HG03025 (cell line): ENCODE measurements around the gene FLNB.
"Not testable (repeated sequence)": the region's sequence is repeated elsewhere in the genome, so short reads cannot be mapped to it uniquely, and the experiment has no call there.

Experiments used
- ATAC-seq: cut with Tn5 transposase; IDR thresholded peaks from one replicate; pipeline ENCODE4 v1.9.1; 2021; ENCODE audit warnings: mild to moderate bottlenecking, moderate library complexity; ENCODE audit not compliant: unreplicated experiment, low FRiP score

The FLNB gene

DNA sequence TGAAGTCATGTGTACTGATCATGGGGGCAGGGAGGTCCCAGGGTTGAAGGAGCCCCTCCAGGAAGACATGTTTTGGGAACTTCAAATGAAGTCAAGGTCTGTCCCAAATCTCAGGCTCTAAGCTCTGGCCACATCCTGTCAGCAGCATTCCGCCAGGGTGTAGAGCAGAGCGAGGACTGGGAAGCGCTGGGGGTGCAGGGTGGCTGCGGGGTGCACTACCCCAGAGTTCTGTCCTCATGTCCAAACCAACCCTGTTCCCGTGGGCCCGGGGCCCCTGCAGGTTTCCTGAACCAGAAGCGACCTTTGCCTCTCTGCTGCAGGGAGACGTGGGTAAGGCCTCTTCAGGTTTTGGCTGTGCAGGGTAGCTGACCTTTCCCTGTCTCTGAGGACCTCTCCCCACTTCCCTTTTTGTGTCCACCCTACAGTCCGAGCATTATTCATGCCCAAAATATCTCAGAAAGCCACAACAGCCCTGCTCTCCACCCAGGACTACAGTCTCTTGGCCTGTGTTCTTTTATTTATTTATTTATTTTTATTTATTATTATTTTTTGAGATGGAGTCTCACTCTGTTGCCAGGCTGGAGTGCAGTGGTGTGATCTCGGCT is 26.6 kb upstream of the FLNB start:
- no peak for ATAC-seq

DNA sequence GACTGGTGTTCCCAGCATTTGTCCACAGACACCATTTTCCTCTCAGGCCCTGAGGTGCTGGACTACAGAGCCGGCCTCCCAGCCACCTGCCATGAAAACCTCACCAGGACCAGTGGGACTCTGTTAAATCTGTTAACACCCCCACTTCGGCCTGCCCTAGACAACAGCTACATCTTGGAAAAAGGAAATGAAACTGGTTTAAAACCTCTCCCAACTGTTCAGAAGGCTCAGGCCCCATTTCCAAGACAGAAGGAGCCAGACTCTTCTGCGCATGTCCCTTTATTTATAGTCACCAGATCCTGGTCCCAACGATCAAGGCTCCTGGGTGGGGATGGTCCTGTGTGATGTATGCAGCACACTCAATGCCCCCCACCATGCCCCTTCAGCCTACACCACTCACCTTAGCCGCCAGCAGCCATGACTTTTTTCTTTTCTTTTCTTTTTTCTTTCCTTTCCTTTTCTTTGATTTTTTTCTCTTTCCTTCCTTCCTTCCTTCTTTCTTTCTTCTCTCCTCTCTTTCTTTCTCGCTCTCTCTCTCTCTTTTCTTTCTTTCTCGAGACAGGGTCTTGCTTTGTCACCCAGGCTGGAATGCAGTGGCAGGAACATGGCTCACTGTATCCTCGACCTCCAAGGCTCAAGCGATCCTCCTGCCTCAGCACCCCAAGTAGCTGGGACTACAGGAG is 25.5 kb upstream of the FLNB start:
- ATAC-seq = no peak

DNA sequence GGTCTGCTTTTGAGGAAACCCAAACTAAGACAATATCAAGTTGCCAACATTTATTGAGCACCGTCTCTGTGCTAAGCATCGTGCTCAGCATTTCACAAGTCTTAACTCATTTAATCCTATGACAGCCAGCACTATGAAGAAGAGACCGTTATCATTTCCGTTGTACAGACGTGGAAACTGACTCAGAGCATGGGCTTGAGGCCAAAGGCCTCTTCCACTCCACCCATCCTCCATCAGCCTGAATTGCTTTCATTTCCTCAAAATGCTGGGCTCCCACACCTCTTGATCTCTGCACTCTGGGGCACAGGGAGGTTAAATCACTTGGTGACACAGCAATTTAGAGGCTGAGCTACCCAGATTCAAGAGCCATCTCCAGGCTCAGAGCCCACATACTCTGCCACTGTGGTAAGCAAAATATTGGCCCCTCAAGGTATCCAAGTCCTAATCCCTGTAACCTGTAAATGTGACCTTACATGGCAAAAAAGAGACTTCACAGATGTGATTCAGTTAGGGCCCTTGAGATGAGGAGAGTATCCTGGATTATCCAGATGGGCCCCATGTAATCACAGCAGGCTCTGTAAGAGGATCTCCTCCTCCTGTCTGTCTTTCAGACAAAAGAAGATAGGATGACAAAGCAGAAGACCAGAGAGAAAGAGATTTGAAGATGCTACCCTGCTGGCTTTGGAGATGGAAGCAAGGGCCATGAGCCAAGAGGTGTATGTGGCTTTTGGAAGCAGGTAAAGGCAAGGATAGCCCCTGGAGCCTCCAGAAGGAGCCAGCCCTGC is 24.3 kb upstream of the FLNB start:
- ATAC-seq = peak; percentile 95

DNA sequence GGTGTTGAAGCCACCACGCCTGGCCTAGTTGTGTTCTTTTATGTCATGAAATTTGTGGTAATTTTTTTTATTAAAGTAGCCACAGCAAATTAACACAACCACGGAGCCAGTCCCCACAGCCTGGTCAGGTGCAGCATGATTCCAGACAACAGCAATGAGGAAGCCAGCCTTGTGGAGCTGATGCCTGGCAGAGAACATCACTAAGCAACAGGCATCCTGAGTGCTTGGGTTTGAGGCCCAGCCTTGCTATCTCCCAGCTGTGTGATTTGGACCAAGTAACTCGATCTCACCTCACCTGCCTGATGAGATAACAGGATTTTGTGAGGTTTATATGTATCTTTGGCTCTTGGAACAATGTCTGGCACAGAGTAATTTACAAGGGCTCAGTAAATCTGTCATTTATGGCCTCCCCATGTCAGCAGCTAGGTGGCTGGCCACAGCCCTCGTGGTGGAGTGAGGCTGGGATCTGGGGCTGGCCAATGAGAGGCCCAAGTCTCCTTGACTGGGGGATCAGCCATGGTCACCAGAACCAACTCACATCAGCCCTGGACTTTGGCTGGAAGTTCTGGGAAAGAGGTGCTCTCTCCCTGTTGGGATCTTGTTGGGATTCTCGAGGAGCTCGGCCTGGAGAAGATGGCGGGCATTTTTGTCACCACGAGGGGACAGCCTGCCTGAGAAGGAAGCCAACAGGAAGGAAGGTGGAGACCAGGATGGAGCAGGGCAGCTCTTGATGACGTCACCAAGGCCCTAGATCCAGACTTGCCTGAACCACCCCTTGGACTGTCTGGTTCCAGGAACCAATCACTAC is 22.8 kb upstream of the FLNB start:
- ATAC-seq = no peak

DNA sequence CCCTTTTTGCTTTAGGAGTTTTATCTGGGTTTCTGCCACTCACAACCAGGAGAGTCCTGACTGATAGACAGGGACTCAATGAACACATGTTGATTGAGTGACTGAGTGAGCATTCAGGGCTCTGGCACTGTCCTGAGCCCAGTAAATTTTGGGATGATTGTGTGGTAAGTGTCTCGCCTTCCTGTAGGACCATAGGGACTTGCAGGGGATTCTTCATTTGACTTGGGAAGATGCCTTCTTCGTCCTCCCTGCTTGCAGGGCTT is 22.3 kb upstream of the FLNB start:
- ATAC-seq = no peak

DNA sequence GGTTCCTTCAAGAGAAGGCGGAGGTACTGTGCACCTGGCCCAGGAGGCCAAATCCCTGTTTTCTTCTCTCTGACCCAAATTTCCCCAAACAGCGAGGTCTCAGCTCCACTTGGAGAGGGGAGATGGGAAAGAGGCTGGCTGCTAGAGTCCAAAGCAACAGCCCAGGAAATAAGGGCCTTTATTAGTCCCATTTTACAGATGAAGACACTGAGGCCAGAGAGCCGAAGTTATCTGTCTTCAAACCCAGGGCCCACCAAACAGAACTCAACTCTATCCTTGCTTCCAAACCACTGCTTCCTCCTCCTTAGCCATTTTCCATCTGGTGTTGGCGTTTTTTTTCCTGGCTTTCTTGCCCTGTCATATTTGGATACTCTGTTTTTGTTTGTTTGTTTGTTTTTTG is 22.0 kb upstream of the FLNB start:
- ATAC-seq = no peak

DNA sequence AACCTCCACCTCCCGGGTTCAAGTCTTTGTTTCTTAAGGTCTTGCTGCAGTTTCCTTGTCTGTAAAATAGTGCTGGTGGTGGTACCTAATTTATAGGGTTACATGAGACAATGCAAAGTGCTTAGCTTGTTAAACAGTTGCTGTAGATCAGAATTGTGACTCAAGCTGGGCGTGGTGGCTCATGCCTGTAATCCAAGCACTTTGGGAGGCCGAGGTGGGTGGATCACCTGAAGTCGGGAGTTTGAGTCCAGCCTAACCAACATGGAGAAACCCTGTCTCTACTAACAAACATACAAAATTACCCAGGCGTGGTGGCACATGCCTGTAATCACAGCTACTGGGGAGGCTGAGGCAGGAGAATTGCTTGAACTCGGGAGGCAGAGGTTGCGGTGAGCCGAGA is 19.0 kb upstream of the FLNB start:
- ATAC-seq = not testable (repeated sequence)

DNA sequence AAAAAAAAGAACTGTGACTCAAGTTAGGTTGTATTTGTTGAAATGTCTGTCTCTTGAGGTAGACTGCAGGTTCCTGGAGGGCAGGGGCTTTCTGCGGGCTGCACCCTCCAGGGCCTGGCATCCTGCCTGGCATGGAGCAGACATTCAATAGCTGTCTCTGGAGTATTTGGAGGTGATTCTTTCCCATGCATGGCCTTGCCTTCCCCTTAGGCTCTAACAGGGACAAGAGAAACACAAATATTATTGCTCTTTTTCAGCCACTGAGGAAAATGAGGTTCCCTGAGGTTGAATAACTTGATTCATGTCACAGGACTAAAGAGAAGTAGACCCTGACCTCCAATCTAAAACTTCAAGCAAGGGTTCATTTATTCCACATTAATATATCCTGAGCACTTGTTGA is 18.6 kb upstream of the FLNB start:
- ATAC-seq = no peak

DNA sequence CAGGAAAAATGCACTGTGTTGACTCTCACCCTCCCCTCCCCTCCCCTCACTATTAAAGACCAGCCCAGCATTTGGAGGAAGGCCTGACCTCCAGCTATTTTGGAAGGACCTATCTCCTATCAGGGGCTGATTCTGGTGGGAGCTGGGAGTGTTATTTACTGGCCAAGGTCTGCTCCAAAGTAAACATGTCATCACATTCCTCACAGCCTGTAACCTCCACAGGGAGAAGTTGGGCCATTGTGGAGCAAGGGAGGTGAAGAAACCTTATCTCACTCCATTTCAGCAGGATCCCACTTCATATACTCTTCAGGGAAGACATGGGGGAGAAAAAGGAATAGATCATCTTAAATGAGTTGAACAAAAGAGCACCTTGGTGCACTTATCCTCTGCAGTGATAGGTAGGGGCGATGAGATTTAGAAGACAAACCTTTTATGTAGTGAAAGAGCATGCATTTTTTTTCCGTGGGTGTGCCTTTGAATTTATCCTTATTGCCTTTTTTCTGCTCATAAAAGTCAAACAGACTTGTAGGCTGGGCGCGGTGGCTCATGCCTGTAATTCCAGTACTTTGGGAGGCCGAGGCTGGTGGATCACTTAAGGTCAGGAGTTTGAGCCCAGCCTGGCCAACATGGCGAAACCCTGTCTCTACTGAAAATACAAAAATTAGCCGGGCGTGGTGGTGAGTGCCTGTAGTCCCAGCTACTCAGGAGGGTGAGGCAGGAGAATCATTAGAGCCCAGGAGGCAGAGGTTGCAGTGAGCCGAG is 15.6 kb upstream of the FLNB start:
- no peak for ATAC-seq

DNA sequence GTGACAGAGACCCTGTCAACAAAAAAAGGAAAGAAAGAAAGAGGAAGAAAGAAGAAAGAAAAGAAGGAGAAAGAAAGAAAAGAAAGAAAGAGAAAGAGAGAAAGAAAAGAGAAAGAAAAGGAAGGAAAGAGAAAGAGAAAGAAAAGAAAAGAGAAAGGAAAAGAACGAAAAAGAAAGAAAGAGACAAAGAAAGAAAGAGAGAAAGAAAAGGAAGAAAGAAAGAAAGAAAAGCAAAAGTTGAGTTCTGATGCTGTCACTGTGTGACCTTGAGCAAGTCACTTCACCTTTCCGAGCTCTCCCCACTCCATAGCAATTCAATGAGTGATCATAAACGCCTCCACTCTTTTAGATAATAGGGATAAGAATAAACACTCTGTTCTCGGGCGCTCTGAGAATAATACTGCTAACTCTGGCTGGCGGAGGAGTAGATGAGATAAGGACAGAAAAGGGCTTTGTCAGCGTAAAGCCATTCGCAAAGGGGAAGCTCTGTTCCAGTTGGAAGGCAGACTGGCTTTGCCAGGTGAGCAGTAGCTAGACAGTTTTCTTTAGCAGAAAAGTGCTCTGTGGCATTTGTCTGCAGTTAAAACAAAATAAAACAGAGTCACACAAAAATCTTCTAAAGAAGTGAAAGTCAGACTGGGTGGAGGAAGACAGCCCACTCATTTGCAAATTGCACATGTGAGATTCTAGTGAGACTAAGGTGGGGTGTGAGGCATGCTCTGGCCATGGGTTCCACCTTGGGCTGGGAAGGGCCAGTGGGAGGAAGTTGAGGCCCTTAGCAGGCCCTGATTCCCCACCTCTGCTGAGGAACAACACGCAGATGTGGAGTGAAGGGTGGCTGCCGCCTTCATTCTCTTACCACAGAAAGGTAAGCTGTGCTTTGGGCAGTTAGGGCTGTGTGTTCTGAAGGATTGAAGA is 9.6 kb upstream of the FLNB start:
- no peak for ATAC-seq

DNA sequence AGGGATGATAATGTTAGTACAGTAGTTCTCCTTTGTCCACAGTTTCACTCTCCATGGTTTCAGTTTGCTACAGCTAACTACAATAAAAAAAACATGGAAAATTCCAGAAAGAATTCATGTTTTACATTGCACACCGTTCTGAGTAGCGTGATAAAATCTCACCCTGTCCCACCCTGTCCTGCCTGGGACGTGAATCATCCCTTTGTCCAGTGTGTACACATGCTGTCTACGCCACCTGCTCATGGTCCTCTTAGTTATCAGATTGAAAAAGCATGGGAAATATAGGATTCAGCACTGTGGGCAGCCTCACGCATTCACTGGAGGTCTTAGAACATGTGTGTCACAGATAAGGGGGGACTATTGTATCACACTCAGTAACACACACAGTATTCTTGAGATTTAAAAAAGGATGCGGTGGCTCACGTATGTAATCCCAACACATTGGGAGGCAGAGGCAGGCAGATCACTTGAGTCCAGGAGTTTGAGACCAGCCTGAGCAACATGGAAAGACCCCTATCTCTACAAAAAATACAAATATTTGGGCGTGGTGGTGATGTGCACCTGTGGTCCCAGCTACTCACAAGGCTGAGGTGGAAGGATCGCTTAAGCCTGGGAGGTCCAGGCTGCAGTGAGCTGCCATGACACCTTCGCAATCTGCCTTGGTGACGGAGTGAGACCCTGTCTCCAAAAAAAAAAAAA is 8.7 kb upstream of the FLNB start:
- no peak for ATAC-seq

DNA sequence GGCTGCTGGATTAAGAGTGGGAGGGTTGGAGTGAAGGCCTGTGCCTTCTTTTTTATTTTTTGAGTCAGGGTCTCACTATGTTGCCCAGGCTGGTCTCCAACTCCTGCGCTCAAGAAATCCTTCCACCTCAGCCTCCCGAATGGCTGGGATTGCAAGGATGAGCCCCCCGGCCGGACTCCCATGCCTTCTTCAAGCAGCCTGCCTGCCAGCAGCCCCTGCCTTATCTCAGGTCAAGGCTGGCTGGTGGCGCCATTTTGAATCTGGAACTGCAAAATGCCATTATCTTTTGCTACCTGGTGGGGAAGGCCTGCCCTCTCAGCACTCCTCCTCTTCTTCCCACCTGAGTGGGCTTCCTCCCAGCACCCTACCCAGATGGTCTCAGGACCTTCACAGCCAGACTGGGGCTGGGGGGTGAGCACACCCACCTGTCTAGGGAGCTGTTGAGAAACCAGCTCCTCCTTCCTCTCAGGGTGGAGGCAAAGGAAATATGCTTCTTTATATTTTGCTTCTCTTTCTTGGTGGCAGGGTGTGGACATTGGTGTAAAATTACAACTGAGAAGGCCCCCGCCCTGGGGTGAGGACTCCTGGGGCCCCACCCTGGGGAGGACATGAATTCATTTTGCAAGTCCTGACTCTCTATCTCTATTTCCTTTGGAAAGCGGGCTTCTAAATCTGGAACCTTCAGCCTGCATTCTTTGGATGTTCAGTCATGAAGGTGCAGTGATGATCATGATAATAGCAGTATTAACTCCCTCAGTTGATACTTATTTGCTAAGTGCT is 7.7 kb upstream of the FLNB start:
- no peak for ATAC-seq

DNA sequence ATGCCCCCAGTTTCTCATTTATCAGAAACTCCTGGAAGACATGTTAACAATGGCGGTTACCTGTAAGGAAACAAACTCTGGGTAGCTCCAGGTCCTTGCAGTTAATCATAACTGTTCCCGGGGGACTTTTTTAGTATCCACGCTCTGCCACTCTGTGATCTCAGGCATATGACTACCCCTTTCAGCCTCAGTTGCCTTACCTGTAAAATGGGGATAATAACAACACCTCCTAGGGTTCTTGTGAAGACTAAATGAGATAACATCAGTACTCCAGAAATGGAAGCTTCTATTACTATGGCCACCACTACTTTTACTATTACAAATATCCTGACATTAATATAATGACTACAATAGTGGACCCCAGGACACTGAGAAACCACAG is 7.1 kb upstream of the FLNB start:
- no peak for ATAC-seq

DNA sequence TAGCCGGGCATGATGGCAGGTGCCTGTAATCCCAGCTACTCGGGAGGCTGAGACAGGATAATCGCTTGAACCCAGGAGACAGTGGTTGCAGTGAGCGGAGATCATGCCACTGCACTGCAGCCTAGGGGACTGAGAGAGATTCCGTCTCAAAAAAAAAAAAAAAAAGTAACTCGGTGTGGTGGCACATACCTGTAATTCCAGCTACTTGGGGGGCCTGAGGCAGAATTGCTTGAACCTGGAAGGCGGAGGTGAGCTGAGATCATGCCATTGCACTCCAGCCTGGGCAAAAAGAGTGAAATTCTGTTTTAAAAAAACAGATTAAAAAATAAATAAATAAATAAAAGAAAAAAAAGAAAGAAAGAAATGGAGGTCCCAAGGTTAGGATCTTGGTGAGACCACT is 6.2 kb upstream of the FLNB start:
- ATAC-seq = no peak

DNA sequence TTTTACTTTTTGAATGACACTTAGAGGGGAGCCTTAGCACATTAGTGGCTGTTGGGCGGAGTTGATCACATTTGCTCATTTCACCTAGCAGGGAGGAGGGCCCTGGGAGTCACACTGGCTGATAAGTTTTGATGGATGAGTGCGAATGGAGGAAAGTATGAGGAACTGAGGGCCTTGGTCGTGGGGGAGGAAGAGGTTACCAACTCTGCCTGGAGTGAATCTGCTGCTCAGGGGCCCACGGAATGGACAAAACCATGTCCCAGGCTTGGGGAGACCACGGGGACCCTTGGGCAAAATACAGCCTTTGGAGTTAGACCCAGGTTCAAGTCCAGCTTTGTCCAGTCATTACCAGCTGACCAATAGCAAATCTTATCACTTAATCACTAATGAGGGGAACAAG is 5.1 kb upstream of the FLNB start:
- ATAC-seq = no peak

DNA sequence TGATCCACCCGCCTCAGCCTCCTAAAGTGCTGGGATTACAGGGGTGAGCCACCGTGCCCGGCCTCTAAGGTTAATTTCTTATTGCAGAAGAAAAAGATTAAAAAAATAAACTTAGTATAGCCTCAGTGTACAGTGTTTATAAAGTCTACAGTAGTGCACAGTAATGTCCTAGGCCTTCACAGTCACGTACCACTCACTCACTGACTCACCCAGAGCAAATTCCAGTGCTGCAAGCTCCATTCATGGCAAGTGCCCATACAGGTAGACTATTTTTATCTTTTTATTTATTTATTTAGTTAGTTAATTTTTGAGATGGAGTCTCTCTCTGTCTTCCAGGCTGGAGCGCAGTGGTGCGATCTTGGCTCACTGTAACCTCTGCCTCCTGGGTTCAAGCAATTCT is 3.2 kb upstream of the FLNB start:
- no peak for ATAC-seq

DNA sequence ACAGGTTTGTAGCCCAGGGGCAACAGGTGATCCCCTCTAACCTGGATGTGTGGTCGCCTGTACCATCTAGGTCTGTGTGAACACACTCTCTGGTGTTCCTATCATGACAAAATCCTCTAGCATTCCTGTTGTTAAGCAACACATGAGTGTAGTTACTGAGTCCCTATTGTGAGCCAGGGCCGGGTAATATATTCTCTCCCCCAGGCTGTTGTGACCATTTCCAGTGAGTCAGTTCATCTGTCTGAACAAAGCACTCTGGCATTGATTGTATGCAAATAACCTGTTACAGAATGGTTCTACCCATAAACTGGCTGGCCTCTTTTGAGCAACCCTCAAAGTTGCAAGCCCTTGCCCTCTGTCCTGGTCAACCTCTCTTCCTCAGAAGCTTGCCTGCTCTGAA is 2.6 kb upstream of the FLNB start:
- no peak for ATAC-seq

DNA sequence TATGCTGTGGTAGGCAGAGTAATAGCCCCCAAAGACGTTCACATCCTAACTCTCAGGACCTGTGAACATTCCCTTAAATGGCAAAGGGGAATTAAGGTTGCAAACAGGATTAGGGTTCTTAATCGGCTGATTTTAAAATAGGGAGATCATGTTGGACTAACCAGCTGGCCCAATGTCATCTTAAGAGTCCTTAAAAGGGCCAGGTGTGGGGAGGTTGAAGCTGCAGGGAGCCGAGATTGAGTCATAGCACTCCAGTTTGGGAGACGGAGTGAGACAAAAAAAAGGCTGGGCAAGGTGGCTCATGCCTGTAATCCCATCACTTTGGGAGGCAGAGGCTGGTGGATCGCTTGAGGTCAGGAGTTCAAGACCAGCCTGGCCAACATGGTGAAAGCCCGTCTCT is 1.6 kb upstream of the FLNB start:
- ATAC-seq = no peak
